GM23338 (cell line): Measurements from ENCODE around the gene CACNA2D4.

ENCODE experiments used
- CREB1 ChIP-seq: fragments of 250-450 bp; sonication (Bioruptor Pico); IDR thresholded peaks from 2 replicates; pipeline ENCODE4 v1.5.0; 2020; ENCODE audit warnings: low read depth, mild to moderate bottlenecking, moderate library complexity
- EZH2 ChIP-seq: fragments of 200-600 bp; sonication (generic); IDR thresholded peaks from one replicate; pipeline ENCODE4 v1.8.0; 2017; ENCODE audit warnings: antibody characterized with exemption, mild to moderate bottlenecking, low read depth; ENCODE audit not compliant: unreplicated experiment
- EZH2phosphoT487 ChIP-seq: fragments of 200-600 bp; sonication (generic); IDR thresholded peaks from one replicate; pipeline ENCODE4 v1.8.1; 2018; ENCODE audit warnings: antibody characterized with exemption; ENCODE audit not compliant: unreplicated experiment
- JUNB ChIP-seq: IDR thresholded peaks from one replicate; pipeline ENCODE4 v1.6.1; 2016; ENCODE audit warnings: antibody characterized with exemption; ENCODE audit not compliant: unreplicated experiment
- NANOG ChIP-seq: IDR thresholded peaks from 2 replicates; pipeline ENCODE4 v1.6.1; 2016; ENCODE audit warnings: antibody characterized with exemption, borderline replicate concordance
- POLR2AphosphoS5 ChIP-seq: IDR thresholded peaks from 2 replicates; pipeline ENCODE4 v1.6.1; 2016; ENCODE audit warnings: antibody characterized with exemption, low read depth
- REST ChIP-seq: IDR thresholded peaks from one replicate; pipeline ENCODE4 v1.6.1; 2018; ENCODE audit warnings: antibody characterized with exemption; ENCODE audit not compliant: unreplicated experiment
- STAT1 ChIP-seq: IDR thresholded peaks from one replicate; pipeline ENCODE4 v1.6.1; 2016; ENCODE audit warnings: antibody characterized with exemption; ENCODE audit not compliant: unreplicated experiment
- ZNF331 ChIP-seq: fragments of 250-450 bp; sonication (Bioruptor Pico); IDR thresholded peaks from 2 replicates; pipeline ENCODE4 v1.5.0; 2020; ENCODE audit warnings: low read depth, mild to moderate bottlenecking, moderate library complexity
- TF ChIP-seq, protein P1 (sequence below), 2 experiments: fragments of 200-600 bp in 1 of 2; sonication (generic) in 1 of 2; conservative IDR thresholded peaks; 2 replicates each; pipeline versions ENCODE4 v1.5.1 to v1.6.1; 2016 to 2017; ENCODE audit warnings: antibody characterized with exemption in 2 of 2, low read depth in 2 of 2, mild to moderate bottlenecking in 2 of 2, moderate library complexity in 1 of 2
- TF ChIP-seq, protein P2 (sequence below): IDR thresholded peaks from 2 replicates; pipeline ENCODE4 v1.6.1; 2016; ENCODE audit warnings: antibody characterized with exemption
- TF ChIP-seq, protein P3 (sequence below): fragments of 250-450 bp; sonication (Bioruptor Pico); IDR thresholded peaks from 2 replicates; pipeline ENCODE4 v1.5.0; 2020; ENCODE audit warnings: mild to moderate bottlenecking, moderate library complexity

DNA sequence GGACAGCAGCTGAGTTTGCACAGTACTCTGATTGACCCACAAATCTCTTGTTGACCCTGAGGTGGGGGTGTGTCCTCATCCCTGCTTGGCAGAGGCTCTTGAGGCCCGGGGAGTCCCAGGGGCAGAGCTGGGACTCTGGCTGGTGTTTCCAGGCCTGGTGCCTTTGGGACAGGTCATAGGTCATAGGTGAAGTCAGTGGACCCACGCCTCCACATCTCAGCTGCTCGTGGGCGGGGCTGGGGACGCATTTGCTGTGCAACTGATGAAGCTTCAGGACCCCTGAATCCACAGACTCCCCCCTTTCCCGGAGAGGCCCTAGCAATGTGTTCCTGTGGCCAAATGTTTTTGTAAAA is 408 bp upstream of the CACNA2D4 start:
- TF ChIP-seq POLR2AphosphoS5 (no peak), EZH2 (no peak), EZH2phosphoT487 (no peak), REST (no peak), JUNB (no peak), NANOG (no peak), ZNF331 (CRISPR knock-in tag) (no peak), STAT1 (no peak), CREB1 (CRISPR knock-in tag) (no peak)
- TF ChIP-seq, protein P1, sequence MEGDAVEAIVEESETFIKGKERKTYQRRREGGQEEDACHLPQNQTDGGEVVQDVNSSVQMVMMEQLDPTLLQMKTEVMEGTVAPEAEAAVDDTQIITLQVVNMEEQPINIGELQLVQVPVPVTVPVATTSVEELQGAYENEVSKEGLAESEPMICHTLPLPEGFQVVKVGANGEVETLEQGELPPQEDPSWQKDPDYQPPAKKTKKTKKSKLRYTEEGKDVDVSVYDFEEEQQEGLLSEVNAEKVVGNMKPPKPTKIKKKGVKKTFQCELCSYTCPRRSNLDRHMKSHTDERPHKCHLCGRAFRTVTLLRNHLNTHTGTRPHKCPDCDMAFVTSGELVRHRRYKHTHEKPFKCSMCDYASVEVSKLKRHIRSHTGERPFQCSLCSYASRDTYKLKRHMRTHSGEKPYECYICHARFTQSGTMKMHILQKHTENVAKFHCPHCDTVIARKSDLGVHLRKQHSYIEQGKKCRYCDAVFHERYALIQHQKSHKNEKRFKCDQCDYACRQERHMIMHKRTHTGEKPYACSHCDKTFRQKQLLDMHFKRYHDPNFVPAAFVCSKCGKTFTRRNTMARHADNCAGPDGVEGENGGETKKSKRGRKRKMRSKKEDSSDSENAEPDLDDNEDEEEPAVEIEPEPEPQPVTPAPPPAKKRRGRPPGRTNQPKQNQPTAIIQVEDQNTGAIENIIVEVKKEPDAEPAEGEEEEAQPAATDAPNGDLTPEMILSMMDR (conservative IDR thresholded peaks at IDR 0.05; ENCODE audit: low read depth in 2 of 2) = no peak
- TF ChIP-seq, protein P2, sequence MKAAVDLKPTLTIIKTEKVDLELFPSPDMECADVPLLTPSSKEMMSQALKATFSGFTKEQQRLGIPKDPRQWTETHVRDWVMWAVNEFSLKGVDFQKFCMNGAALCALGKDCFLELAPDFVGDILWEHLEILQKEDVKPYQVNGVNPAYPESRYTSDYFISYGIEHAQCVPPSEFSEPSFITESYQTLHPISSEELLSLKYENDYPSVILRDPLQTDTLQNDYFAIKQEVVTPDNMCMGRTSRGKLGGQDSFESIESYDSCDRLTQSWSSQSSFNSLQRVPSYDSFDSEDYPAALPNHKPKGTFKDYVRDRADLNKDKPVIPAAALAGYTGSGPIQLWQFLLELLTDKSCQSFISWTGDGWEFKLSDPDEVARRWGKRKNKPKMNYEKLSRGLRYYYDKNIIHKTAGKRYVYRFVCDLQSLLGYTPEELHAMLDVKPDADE = no peak
- TF ChIP-seq, protein P3, sequence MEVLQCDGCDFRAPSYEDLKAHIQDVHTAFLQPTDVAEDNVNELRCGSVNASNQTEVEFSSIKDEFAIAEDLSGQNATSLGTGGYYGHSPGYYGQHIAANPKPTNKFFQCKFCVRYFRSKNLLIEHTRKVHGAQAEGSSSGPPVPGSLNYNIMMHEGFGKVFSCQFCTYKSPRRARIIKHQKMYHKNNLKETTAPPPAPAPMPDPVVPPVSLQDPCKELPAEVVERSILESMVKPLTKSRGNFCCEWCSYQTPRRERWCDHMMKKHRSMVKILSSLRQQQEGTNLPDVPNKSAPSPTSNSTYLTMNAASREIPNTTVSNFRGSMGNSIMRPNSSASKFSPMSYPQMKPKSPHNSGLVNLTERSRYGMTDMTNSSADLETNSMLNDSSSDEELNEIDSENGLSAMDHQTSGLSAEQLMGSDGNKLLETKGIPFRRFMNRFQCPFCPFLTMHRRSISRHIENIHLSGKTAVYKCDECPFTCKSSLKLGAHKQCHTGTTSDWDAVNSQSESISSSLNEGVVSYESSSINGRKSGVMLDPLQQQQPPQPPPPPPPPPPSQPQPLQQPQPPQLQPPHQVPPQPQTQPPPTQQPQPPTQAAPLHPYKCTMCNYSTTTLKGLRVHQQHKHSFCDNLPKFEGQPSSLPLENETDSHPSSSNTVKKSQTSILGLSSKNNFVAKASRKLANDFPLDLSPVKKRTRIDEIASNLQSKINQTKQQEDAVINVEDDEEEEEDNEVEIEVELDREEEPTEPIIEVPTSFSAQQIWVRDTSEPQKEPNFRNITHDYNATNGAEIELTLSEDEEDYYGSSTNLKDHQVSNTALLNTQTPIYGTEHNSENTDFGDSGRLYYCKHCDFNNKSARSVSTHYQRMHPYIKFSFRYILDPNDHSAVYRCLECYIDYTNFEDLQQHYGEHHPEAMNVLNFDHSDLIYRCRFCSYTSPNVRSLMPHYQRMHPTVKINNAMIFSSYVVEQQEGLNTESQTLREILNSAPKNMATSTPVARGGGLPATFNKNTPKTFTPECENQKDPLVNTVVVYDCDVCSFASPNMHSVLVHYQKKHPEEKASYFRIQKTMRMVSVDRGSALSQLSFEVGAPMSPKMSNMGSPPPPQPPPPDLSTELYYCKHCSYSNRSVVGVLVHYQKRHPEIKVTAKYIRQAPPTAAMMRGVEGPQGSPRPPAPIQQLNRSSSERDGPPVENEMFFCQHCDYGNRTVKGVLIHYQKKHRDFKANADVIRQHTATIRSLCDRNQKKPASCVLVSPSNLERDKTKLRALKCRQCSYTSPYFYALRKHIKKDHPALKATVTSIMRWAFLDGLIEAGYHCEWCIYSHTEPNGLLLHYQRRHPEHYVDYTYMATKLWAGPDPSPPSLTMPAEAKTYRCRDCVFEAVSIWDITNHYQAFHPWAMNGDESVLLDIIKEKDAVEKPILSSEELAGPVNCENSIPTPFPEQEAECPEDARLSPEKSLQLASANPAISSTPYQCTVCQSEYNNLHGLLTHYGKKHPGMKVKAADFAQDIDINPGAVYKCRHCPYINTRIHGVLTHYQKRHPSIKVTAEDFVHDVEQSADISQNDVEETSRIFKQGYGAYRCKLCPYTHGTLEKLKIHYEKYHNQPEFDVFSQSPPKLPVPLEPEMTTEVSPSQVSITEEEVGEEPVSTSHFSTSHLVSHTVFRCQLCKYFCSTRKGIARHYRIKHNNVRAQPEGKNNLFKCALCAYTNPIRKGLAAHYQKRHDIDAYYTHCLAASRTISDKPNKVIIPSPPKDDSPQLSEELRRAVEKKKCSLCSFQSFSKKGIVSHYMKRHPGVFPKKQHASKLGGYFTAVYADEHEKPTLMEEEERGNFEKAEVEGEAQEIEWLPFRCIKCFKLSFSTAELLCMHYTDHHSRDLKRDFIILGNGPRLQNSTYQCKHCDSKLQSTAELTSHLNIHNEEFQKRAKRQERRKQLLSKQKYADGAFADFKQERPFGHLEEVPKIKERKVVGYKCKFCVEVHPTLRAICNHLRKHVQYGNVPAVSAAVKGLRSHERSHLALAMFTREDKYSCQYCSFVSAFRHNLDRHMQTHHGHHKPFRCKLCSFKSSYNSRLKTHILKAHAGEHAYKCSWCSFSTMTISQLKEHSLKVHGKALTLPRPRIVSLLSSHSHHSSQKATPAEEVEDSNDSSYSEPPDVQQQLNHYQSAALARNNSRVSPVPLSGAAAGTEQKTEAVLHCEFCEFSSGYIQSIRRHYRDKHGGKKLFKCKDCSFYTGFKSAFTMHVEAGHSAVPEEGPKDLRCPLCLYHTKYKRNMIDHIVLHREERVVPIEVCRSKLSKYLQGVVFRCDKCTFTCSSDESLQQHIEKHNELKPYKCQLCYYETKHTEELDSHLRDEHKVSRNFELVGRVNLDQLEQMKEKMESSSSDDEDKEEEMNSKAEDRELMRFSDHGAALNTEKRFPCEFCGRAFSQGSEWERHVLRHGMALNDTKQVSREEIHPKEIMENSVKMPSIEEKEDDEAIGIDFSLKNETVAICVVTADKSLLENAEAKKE = no peak
